ENCODE measurements around the gene FGF16.
"Not testable (repeated sequence)": the region's sequence is repeated elsewhere in the genome, so short reads cannot be mapped to it uniquely, and the experiment has no call there.

FGF16 gene

DNA sequence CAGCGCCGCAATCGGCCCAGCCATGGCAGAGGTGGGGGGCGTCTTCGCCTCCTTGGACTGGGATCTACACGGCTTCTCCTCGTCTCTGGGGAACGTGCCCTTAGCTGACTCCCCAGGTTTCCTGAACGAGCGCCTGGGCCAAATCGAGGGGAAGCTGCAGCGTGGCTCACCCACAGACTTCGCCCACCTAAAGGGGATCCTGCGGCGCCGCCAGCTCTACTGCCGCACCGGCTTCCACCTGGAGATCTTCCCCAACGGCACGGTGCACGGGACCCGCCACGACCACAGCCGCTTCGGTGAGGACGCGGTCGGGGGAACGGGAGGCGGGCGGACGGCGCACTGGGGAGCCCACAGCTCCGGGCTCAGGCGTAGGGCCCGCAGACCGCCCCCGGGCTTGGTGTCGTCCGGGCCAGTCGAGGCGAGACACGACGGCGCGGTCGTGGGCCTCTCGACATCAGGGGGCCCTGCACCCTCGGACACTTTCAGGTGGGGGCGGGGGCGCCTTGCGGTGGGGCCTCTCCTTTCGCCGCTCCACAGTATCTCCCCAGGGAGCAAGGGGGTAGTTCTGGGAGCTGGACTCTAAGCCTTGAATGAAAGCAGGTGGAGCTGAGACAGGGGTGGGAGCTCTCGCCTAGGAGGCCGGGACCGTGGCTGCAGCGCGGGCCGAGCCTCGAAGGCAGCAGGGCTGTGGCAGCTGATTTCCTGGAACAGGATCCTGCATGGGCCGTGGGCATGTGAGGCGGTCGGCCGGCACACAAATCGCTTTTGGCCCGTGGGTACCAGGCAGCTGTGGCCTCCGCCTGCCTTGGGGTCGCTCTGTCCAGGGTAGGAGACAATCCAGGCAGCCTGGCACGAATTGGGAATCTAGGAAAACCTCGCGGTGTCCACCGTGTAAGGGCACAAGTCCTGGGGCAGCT lies 722 bp downstream of the FGF16 start:
- no peak for DNase-seq

DNA sequence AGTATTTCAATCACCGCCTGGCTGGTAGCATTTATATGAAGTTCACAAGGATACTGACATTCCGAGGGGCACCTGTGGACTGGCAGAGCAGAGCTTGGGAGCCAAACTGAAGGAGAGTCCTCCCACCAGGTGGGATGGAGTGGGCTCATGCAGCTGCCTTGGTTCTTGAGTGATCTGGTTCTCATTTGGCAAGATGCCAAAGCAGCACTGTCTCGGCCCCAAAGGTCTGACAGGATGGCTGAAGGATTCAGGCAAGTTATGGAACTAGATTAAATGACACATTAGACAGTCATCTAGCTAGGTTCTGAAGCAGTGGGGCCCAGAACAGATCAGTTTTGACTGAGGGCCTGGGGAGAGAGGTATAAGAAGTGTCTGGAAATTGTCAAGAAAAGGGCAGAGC lies 3.2 kb downstream of the FGF16 start:
- no peak for DNase-seq

DNA sequence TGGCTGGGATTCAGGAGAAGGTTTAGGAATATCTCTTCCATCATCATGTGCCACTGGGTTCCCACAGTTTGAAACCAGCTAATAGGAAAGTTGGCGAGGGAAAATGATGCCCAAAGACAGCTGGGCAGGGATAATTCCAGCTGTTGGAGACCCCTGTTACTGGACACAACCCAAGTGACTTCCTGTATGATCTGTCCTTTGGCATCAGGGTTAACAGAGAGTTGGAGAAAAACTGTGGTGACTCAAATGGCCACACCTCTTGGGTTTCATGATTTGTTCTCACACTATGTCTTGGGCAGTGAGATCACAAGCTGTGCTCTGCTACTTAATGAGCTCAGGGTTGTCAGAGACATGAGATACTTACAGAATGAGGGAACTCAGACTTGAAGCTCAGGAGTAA lies 3.8 kb downstream of the FGF16 start:
- DNase-seq: no peak

DNA sequence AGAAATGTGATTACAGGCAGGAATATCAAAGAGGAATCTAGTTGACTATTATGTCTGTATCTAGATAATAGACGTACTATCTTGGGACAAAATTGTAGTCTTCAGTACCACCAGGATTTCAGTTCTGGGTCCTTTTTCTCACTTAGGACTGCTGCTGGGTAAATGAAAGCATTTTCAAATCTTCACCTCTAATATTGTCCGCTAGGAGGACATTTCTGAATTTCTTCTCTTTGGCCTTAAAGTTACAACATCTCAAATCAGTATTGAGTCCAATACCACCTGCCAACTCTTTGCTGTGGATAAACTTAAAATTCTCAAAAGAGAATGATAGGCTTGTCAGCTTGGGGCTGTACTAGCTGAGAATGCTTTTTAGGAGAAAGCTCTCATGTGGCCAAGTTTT lies 6.0 kb downstream of the FGF16 start:
- no peak for DNase-seq

DNA sequence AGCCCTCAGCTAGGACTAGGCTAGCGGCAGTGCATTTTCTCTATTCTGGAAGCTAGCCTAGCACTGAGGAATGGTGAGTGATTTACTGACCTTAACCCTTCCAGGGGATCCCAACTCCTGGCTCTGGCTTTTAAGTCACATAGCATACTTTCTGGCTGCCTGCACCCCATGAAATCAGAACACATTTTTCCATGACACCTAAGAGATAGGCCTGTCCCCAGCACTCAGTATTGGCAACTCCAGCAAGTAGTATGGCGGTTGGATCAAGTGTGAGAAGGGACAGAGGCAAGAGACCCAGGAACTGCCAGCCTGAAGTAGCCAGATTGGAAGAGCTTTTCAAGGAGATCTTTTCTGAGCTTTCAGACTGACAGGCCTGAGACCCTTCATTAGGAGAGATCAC lies 8.2 kb downstream of the FGF16 start:
- DNase-seq: no peak

DNA sequence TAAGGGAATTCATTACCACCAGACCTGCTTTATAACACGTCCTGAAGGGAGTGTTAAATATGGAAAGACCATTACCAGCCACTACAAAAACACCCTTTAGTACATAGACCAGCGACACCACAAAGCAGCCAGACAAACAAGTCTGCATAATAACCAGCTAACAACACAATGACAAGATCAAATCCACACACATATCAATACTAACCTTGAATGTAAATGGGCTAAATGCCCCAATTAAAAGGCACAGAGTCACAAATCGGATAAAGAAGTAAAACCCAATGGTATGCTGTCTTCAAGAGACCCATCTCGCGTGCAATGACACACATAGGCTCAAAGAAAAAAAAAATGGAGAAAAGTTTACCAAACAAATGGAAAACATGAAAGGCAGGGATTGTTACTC lies 36.9 kb downstream of the FGF16 start:
- no peak for DNase-seq

DNA sequence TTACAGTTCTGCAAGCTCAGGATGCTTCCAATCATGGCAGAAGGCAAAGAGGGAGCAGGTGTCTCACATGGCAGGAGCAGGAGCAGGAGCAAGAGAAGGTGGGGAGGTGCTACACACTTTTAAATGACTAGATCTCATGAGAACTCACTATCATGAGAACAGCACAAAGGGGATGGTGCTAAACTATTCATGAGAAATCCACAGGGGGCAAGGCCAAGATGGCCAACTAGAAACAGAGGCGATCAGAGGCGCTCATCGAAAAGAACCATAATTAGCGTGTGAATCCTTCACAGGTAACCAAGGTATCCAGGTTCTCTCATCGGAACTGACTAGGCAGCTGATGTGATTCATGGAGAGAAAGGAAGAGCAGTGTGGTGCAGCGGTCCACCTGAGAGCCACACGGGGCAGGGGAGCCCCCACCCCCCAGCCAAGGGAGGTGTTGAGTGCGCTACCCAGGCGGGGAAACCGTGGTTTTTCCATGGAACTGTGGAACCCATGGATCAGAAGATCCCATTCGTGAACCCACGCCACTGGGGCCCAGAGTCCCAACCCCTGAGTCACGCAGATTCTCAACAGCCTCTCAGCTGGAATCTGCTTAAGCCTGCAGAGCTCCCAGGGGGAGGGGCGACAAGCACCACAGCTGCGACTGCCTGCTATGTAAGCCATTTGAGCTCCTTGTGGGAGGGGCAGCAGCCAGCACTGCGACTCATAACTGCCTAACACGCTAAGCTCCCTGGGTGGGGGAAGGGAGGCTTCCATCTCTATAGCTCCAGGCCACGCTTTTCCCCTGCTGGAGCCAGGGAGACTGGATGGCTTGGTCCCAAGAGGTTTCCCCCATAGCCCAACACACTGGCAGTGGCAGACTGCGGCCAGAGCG lies 46.7 kb downstream of the FGF16 start:
- DNase-seq: no peak

DNA sequence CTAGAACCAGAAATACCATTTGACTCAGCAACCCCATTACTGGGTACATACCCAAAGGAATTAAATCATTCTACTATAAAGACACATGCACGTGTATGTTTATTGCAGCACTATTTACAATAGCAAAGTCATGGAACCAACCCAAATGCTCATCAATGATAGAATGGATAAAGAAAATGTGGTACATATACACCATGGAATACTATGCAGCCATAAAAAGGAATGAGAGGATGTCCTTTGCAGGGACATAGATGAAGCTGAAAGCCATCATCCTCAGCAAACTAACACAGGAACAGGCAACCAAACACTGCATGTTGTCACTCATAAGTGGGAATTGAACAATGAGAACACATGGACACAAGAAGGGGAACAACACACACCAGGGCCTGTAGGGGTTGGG lies 53.0 kb downstream of the FGF16 start:
- DNase-seq: not testable (repeated sequence)

DNA sequence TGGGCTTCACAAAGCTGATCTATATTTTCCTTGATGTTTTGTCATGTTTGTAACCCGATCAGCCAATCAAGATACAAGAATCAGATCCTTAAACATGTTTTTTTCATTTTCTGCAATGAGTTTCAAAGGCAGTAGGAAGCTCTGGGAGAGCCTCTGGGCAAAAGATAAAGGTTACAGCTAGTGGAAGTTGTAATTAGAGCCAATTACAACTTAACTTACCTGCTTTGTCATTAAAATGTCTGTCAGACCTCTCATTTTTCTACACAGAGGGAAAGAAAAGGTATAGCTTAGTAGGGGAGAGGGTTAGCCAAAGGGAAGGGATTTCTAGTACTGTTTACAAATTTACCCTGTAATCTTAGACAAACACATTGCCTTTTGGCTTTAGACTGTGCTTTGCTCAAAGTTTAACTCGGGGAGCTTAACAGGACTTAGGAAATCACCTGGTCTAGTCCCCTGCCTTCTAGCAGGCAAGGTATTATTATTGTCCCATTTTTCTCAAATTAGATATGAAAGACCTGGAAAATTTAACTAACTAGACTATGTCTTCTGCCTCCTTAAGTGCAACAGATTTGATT lies 55.8 kb downstream of the FGF16 start:
- DNase-seq: no peak

DNA sequence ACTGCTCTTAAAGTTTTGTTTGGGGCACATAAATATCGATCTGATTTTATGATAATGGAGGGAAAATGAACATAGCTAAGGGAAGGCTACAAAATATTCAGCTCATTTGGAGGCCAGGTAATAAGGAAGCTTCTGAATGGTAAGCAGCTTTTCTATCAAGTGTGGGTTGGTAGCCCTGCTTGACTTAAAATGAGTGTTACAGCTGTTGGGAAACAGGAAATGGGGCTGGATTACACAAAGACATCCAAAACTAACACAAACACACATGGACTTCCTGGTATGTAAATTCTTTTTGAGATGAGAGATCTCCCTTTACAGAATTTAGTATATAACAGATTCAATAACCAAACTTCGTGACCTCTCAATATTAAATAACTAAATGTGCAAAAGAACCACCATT lies 58.0 kb downstream of the FGF16 start:
- DNase-seq: no peak

Data from CD4-positive, alpha-beta T cell treated with Interleukin-12 subunit alpha and Interleukin-12 subunit beta, for 1 hour (primary cell).